Activated T-cell treated with anti-CD3 and anti-CD28 coated beads, Interleukin-2, amount 50 U/mL, for 48 hours (primary cell): ENCODE results near the gene GNA14.
"Not testable (repeated sequence)": the region's sequence is repeated elsewhere in the genome, so short reads cannot be mapped to it uniquely, and the experiment has no call there.

Experiments used
- DNase-seq, 2 experiments: peaks; one replicate each; pipeline ENCODE4 v3.0.0-alpha.2; 2020

GNA14 gene

DNA sequence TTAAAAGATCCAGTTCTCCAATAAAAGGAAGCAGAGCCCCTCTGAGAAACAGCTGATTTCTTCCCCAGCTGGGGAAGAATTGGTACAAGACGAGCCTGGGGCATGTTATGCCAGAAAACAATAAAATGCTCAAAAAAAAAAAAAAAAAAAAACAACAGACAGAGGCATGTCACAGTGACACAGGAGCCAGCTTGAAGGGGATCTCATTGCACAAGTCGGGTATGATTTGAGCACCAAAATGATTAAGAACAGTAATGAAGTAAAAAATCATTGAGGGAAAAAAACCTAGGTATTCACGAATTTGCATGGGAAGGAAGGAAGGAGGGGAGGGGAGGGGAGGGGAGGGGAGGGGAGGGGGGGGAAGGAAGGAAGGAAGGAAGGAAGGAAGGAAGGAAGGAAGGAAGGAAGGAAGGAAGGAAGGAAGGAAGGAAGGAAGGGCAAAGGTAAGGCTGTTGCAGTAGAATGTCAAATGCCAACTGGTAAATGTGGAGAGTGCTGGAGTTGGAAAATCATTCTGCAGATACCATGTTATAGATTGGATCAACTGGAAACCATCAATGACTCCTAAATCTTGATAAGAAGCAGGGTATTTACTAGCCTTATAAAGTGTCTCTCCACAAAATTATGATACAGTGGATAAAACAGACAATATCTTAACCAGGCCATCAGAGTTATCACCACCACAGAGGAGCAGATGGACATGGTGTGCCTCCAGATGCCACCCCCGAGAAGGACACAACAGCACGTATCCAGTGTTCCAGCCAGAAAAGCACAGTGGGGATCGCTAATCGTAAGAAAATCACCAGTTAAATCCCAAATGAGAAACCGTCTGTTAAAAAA is 7.2 kb downstream of the GNA14 start:
- DNase-seq, result no peak

- DNase-seq, result no peak
These were observed 15.5 kb downstream of the GNA14 start for GRCh38 chr9:77632652-77633051.

GRCh38 chr9:77628864-77629263 is 19.3 kb downstream of the GNA14 start:
- DNase-seq, result not testable (repeated sequence)

GRCh38 chr9:77616191-77616590 is 31.9 kb downstream of the GNA14 start:
- DNase-seq, result no peak

DNA sequence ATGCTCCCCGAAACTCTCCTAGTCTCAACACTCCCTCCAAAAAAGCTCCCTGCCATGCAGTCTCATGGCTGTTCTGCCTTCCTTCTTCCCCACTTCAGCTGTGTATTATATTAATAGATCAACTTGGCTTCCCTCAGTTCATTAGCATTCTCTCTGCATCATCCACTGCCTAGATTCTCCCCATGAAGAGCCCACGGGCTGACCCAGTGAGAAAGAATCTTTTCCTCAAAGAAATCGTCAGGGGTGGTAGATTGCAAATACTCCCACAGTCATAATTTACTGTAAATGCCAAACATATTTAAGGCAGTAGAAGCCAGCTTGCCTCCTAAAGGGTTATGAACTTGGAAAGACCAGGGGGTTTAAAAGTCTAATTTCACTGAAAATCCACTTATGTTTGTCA is 33.5 kb downstream of the GNA14 start:
- DNase-seq, result no peak

GRCh38 chr9:77606526-77606925 is 41.6 kb downstream of the GNA14 start:
- DNase-seq, result no peak

DNA sequence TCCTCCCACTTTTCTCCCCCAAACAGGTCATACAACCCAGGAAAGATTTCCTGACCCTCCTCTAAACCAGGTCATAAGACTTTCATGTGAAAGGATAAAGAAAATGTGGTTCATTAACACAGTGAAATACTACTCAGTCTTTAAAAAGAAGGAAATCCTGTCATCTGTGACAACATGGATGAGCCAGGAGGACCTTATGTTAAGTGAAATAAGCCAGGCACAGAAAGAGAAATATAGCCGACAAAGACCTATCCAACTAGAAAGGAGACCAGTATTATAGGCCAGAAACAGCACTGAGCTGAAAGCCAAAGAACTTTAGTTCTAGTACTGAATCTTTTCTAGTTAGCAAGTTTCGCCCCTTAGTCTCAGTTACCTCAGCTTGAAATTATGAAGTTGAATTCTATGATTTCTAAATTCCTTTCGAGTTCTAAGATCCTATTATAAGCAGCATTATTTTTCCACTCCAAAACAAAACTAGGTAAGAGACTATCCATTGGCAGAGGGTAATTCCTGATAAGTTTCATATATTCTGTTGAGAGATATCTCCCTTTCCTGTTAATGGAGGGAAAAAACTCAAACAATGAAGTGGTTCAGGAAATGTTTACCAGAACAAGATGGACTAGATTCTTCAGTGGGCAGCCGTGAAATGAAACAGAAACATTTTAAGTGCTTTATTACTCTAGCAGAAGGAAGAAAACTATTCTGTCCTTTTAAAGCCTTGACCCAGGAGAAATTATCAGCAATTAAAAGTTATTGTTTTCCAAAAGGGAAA is 42.5 kb downstream of the GNA14 start:
- no peak for DNase-seq

DNA sequence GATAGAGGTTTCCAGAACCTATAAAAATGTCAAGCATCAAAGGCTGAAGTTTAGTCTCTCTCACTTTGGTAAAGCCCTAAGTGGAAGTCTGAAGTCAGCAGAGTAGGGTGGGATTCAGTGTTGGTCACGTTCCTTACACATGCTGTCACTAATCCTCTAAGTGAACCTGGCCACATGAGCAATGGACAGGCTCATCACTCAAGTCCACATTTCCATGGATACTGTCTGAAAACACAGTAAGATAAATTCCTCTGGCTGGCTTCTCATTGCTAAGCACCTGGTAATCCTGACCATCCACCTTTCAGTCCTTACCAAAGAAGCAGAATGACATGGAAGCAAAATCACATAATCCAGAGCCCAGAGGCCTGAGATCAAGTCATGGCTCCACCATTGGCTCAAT is 43.8 kb downstream of the GNA14 start:
- no peak for DNase-seq

DNA sequence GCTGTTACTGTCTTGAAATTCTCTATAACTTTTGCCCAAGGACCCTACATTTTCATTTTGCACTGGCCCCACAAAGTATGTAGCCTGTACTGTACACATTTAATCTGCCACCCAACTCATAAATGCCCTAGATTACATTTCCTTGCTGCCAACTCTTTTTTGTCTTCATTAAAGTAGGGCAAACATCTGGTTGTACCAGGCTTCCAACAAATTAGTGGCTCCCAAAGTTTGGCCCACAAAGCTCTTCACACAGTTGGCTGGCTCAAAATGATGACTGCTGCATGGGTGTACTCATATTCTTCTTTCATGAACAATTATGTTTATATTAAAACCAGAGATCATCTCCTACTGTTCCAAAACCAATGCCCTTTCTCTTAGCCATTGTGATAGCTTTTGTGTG is 45.3 kb downstream of the GNA14 start:
- no peak for DNase-seq

DNA sequence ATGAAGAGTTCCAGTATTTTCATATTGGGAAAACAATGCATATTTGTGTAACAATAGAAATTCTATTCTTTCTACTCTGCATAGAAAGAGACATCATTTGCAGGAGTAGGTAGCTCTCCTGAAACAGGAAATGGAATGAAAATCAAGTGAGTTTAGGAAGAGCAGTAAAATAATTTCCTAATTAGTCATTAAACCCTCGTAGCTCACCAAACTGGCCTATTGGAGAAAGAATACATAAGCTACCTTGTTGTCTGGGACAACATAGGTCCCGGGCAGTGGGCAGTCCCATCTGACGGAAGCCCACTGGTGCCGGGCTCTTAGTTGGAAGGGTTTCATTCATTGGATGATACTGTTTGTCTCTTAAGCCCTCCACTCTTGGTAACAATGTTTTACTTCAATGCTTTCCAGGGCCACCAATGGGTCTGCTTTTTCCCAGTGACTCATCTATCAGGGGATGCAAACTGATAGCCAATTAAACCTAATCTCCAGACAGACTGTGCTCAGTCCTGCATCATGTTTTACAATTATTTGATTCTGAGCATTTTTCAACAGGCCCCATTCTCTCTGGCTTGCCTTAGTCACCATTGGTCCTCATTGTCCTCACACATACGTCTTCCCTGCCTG is 46.5 kb downstream of the GNA14 start:
- no peak for DNase-seq

GRCh38 chr9:77600810-77601209 is 47.3 kb downstream of the GNA14 start:
- no peak for DNase-seq

- no peak for DNase-seq
These were observed 48.6 kb downstream of the GNA14 start for GRCh38 chr9:77599492-77599891.

DNA sequence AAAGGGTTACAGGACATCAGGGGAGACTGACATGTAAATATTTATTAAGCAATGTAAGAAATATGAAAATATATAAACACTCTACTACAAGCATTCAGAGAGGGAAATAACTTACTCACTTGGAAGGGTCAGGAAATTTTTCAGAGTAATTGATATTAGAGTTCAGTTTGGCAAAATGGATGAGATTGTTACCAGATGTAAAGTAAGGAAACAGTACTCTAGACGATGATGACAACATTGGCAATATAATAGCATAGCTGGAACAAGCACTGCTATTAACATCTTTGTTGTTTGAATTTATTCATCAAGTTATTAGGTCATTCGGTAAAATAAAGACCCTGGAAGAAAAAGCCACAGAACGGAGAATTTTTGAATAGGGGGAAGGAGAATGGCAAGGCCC is 49.1 kb downstream of the GNA14 start:
- no peak for DNase-seq

- DNase-seq, result no peak
These were observed 49.6 kb downstream of the GNA14 start for GRCh38 chr9:77598524-77598923.

- DNase-seq, result no peak
These were observed 51.1 kb downstream of the GNA14 start for GRCh38 chr9:77597057-77597456.

GRCh38 chr9:77595426-77596095 is 52.6 kb downstream of the GNA14 start:
- DNase-seq, result no peak

DNA sequence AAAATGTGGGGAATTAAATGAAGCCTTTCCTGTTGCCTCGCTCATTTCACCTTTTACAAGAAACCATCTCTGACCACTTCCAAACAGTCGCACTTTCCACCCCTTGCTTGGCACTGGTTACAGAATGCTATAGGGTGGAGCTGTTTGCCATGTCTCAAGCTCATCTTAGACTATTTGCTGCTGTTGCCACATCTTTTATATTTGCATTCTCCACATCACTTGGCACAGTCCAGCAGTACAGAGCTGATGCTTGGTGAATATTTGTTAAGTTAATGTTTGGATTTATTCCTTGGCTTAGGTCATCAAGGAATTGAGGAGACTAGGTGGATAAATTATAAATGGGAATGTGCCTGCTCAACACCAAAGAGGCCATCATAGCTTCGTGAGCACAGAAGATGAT is 53.2 kb downstream of the GNA14 start:
- no peak for DNase-seq

DNA sequence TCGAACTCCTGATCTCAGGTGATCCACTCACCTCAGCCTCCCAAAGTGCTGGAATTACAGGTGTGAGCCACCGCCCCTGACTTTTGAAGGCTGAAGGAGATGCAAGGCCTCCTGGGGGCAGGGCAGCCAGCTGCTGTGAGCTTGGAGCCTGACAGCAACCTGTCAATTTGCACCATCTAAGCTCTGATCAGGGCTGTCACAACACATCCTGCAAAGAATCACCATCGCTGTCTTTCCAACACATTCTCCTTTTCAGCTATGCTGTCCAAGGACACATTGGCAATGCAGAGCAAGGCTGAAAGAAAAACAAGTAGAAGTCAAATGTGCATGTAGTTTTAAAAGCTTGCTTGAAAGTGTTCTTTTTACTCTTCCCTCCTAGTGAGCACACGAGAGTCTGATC is 54.6 kb downstream of the GNA14 start:
- no peak for DNase-seq

DNA sequence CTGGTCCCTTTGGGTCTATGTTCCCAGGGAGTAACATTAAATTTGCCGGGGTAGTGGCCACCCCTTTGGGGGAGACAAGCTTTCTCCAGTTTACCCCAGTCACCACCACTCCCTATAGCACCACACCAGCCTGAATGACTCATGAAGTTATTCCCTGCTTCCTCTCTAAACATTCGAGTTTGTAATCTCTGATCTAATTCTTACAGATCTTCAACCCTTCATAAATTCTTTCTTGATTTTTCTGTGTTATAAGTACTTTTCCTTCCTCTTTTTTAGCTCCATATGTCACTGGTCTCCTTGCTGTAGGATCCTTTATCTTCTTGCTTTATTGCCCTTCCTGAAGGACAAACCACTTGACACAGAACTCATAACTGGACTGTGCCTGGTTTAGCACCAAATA is 55.6 kb downstream of the GNA14 start:
- no peak for DNase-seq

GRCh38 chr9:77589046-77589795 is 58.9 kb downstream of the GNA14 start:
- no peak for DNase-seq

- DNase-seq, result no peak
These were observed 59.7 kb downstream of the GNA14 start for GRCh38 chr9:77588271-77588937.

DNA sequence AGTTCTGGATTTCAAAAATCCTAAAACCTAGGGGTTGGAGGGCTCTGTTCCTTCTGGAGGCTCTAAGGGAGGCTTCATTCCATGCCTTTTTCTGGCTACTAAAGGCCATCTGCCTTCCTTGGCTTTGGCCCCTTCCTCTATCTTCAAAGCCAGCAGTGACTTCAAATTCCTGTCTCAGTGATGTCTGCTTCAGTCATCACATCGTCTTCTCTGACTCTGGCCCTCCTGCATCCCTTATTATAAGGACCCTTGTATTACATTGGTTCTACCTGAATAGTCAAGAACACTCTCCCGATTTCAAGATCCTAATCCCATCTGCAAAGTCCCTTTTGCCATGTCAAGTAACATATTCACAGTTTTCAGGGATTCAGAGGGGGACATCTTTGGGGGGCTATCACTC is 60.3 kb downstream of the GNA14 start:
- DNase-seq, result no peak
